Measurements from ENCODE around the gene INHBB.

The INHBB gene

DNA sequence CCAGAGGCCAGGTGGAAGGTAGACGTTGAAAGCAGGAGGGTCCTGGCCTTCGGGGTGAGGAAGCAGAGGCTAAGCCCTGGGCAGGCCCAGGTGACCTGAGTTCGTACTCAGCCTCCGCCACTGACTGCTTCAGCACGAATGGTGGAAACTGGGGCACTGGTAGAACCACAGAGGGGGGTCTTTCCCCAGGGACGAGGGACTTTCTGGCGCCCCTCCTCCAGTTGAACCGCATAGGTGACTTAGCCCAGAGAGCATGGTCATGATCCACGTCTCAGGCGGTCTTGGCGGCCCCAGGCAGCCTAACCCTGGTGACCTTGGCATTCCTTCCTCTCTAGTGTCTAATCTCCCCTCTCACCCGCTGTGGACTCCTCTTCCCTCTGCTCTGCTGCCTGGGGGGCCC, 30.2 kb downstream of the INHBB start:
- TF ChIP-seq, protein P1, sequence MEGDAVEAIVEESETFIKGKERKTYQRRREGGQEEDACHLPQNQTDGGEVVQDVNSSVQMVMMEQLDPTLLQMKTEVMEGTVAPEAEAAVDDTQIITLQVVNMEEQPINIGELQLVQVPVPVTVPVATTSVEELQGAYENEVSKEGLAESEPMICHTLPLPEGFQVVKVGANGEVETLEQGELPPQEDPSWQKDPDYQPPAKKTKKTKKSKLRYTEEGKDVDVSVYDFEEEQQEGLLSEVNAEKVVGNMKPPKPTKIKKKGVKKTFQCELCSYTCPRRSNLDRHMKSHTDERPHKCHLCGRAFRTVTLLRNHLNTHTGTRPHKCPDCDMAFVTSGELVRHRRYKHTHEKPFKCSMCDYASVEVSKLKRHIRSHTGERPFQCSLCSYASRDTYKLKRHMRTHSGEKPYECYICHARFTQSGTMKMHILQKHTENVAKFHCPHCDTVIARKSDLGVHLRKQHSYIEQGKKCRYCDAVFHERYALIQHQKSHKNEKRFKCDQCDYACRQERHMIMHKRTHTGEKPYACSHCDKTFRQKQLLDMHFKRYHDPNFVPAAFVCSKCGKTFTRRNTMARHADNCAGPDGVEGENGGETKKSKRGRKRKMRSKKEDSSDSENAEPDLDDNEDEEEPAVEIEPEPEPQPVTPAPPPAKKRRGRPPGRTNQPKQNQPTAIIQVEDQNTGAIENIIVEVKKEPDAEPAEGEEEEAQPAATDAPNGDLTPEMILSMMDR (IDR thresholded peaks at IDR 0.05; ENCODE audit: low read depth, low read length, missing control alignments) = no peak
- H3K4me3 ChIP-seq (ENCODE audit: low read depth, low read length) = no peak overlapping the region
- in situ Hi-C loops (cut with HindIII; ENCODE audit: low pct_ligation_motif_present, low sequenced_read_pairs) = no loop called here
- no peaks in the 10 kb centered on the region for H3K36me3 ChIP-seq (replicated peaks)
- peaks cover 14% of the 10 kb centered on the region for H3K27me3 ChIP-seq (replicated peaks)
- no peak overlapping the region for H3K27ac ChIP-seq
- no peak for DNase-seq

DNA sequence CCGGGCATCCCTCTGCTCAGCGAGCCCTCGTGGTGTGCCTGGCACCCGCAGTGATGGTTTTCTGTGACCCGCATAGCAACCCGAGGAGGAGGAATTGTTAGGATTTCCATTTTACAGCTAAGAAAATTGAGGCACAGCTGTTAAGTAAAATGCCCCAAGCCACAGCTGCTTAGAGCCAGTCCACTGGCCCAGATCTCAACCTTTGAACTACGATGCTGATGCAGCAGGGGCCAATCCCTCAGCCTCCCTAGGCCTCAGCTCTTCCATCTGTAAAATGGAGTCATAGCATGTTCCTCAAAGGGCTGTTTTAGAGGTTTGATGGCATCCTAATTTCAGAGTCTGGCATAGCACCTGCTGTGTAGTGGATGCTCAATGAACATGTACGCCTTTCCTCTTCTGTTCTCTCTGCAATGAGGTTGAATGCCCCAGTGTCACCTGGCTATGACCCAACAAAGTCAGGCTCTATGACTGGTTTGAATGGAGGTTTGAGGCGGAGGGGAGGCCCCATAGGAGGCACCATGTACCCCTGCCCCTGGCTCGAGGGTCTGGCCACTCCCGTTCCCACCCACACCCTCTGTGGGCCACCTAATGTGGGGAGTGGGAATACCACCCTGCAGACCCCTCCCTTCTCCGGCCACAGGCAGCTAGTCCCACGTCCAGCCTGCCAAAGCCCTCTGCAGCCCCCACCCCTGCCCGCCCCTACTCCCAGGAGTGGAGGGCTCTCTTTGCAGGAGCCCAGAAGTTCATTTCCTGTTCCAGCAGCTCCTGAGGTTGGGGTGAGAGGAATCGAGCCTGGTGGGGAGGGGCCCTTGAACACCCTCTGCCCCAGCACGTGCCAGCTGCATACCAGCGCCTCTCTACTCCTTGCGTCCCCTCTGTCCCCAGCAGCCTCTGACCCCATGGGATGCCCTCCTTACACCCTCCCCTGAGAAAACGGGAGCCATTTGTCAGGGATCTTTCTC, 31.0 kb downstream of the INHBB start:
- Histone ChIP-seq H3K36me3 (replicated peaks) (no peaks in the 10 kb centered on the region), H3K27ac (no peak overlapping the region), H3K4me3 (ENCODE audit: low read depth, low read length) (no peak overlapping the region), H3K27me3 (replicated peaks) (peaks cover 22% of the 10 kb centered on the region)
- TF ChIP-seq, protein P1 (IDR thresholded peaks at IDR 0.05; ENCODE audit: low read depth, low read length, missing control alignments) = no peak
- in situ Hi-C loops (cut with HindIII; ENCODE audit: low pct_ligation_motif_present, low sequenced_read_pairs) = no loop called here
- no peak for DNase-seq

DNA sequence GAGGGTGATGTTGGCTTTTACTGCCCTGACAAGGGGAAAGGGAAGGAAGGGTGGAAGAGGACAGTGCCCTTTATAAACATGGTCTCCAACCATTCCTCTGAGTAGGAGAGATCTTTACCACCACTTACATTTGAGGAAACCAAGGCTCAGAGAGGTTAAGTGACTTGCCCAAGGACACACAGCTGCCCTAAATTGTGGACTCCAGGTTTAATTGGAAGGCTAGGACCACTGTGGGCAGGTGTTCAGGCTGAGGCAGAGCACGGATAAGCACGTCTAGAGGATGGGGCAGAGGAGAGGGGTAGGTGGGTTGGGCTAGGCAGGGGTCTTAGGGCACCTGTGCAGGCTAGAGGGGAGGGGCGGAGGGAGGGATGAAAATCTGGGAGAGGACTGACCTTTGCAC, 32.7 kb downstream of the INHBB start:
- in situ Hi-C loops (cut with HindIII; ENCODE audit: low pct_ligation_motif_present, low sequenced_read_pairs) = no loop called here
- Histone ChIP-seq H3K4me3 (ENCODE audit: low read depth, low read length) (no peak overlapping the region), H3K27me3 (replicated peaks) (peaks cover 23% of the 10 kb centered on the region), H3K36me3 (replicated peaks) (no peaks in the 10 kb centered on the region), H3K27ac (no peak overlapping the region)
- no peak for DNase-seq
- TF ChIP-seq, protein P1 (IDR thresholded peaks at IDR 0.05; ENCODE audit: low read depth, low read length, missing control alignments) = no peak

DNA sequence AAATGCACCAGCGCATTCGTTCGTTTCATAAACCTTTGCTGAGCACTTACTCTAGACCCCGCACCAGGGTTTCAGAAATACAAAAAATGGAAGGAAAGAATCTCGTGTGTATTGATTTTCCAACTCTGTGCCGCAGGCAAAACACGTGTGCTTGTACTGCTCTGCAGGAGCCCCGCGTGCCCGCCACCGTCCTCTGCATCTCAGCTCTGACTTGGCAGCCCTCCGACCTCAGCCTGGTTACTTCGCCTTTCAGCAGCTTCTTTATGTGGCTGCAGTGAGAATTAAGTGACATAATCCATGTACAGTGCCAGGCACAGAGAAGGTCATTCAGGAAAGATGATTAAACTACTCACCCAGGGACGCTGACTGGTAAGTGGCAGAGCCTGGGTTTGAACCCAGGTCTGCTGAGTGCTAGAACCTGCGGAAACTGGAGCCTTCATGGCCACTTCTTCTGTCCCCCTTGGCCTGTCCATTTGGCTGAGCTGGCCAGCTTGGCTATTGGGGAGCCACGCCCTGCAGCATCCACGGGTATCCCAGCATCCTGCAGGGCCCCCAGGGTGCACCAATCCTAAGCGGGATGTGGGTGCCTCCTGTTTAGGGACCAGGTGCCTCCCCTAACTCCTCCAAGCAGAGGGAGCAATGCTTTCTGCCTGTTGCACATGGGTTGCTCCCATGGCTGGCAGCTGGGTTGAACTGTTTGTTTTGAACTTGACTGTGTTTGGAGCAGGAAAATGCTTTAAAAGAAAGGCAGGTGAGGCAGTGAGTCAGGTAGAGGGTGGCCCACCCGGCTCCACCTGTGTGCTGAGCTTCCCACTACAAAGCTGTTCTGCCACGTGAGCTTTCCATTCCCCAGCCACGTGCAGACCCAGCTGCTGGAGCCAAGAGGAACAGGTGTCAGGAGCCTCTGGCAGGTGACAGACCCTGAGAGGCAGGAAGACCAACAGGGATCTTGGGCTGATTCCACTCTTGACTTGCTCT, 34.3 kb downstream of the INHBB start:
- Histone ChIP-seq H3K27me3 (replicated peaks) (peaks cover 23% of the 10 kb centered on the region), H3K4me3 (ENCODE audit: low read depth, low read length) (no peak overlapping the region), H3K27ac (no peak overlapping the region), H3K36me3 (replicated peaks) (no peaks in the 10 kb centered on the region)
- in situ Hi-C loops (cut with HindIII; ENCODE audit: low pct_ligation_motif_present, low sequenced_read_pairs) = no loop called here
- DNase-seq = no peak
- TF ChIP-seq, protein P1 (IDR thresholded peaks at IDR 0.05; ENCODE audit: low read depth, low read length, missing control alignments) = no peak

DNA sequence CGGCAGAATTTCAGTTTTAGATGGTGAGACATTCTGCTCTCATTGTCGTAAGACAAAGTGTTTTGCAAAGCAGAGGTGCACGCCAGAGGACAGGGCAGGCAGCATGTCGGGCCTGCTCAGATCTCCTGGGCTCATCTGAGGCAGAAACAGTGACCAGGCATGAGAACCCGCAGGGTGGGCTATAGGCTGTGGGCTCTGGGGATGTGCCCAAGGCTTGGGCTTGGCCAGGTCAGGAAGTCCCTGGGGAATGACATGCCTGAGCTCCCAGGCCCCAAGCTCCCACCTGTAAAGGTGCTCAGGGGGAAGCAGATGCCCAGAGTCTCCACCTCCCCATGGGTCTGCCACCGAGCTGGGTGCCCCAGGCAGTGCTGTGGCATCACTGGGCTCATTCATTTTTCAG, 35.3 kb downstream of the INHBB start:
- Histone ChIP-seq H3K36me3 (replicated peaks) (no peaks in the 10 kb centered on the region), H3K27ac (no peak overlapping the region), H3K4me3 (ENCODE audit: low read depth, low read length) (no peak overlapping the region), H3K27me3 (replicated peaks) (peaks cover 23% of the 10 kb centered on the region)
- DNase-seq = no peak
- in situ Hi-C loops (cut with HindIII; ENCODE audit: low pct_ligation_motif_present, low sequenced_read_pairs) = no loop called here
- TF ChIP-seq, protein P1 (IDR thresholded peaks at IDR 0.05; ENCODE audit: low read depth, low read length, missing control alignments) = no peak
